Measurements from ENCODE around the gene TAF1B. TPM values are rescaled to one million over a fixed set of nuclear protein-coding genes. Genes with fewer than 3 reads are reported as not detected.

The TAF1B gene
- total RNA-seq, 1 donor: 4.8 TPM

GRCh38 chr2:9937258-9937657, 94.0 kb downstream of the TAF1B start:
- DNase-seq (ENCODE audit: low read depth in 2 of 3, low spot score in 2 of 3): no peak

- DNase-seq (ENCODE audit: low read depth in 2 of 3, low spot score in 2 of 3): no peak
Measured at GRCh38 chr2:9937968-9938367, 94.7 kb downstream of the TAF1B start.

- no peak for DNase-seq (ENCODE audit: low read depth in 2 of 3, low spot score in 2 of 3)
Measured at GRCh38 chr2:9939587-9940485, 96.6 kb downstream of the TAF1B start.

- DNase-seq (ENCODE audit: low read depth in 2 of 3, low spot score in 2 of 3): no peak
Measured at GRCh38 chr2:9941196-9941995, 98.1 kb downstream of the TAF1B start.

GRCh38 chr2:9941996-9942390, 98.7 kb downstream of the TAF1B start:
- no peak for DNase-seq (ENCODE audit: low read depth in 2 of 3, low spot score in 2 of 3)

- no peak for DNase-seq (ENCODE audit: low read depth in 2 of 3, low spot score in 2 of 3)
Measured at GRCh38 chr2:9944330-9944758, 101.1 kb downstream of the TAF1B start.

GRCh38 chr2:9945596-9945995, 102.3 kb downstream of the TAF1B start:
- no peak for DNase-seq (ENCODE audit: low read depth in 2 of 3, low spot score in 2 of 3)

- no peak for DNase-seq (ENCODE audit: low read depth in 2 of 3, low spot score in 2 of 3)
Measured at GRCh38 chr2:9946076-9946475, 102.8 kb downstream of the TAF1B start.

- DNase-seq (ENCODE audit: low read depth in 2 of 3, low spot score in 2 of 3): no peak
Measured at GRCh38 chr2:9946818-9947217, 103.5 kb downstream of the TAF1B start.

- DNase-seq (ENCODE audit: low read depth in 2 of 3, low spot score in 2 of 3): no peak
Measured at GRCh38 chr2:9948721-9949120, 105.4 kb downstream of the TAF1B start.

- no peak for DNase-seq (ENCODE audit: low read depth in 2 of 3, low spot score in 2 of 3)
Measured at GRCh38 chr2:9949239-9949991, 106.1 kb downstream of the TAF1B start.

- no peak for DNase-seq (ENCODE audit: low read depth in 2 of 3, low spot score in 2 of 3)
Measured at GRCh38 chr2:9949992-9950520, 106.8 kb downstream of the TAF1B start.

GRCh38 chr2:9950521-9951271, 107.4 kb downstream of the TAF1B start:
- DNase-seq (ENCODE audit: low read depth in 2 of 3, low spot score in 2 of 3): peak in 2 of 3 donors; percentile 47 to 64

- no peak for DNase-seq (ENCODE audit: low read depth in 2 of 3, low spot score in 2 of 3)
Measured at GRCh38 chr2:9951272-9951521, 107.9 kb downstream of the TAF1B start.

GRCh38 chr2:9951522-9952285, 108.4 kb downstream of the TAF1B start, which contains the start of gene GRHL1:
Gene GRHL1, plus strand, starts transcription at chr2:9951693. Its CDS starts 141 bp downstream, at chr2:9951834.
- DNase-seq (ENCODE audit: low read depth in 2 of 3, low spot score in 2 of 3): peak; percentile 83 to 93 (median 92)

GRCh38 chr2:9952286-9952737, 109.0 kb downstream of the TAF1B start:
- no peak for DNase-seq (ENCODE audit: low read depth in 2 of 3, low spot score in 2 of 3)

- DNase-seq (ENCODE audit: low read depth in 2 of 3, low spot score in 2 of 3): no peak
Measured at GRCh38 chr2:9952856-9953503, 109.7 kb downstream of the TAF1B start.

- DNase-seq (ENCODE audit: low read depth in 2 of 3, low spot score in 2 of 3): no peak
Measured at GRCh38 chr2:9954136-9954535, 110.9 kb downstream of the TAF1B start.

- no peak for DNase-seq (ENCODE audit: low read depth in 2 of 3, low spot score in 2 of 3)
Measured at GRCh38 chr2:9958057-9958456, 114.8 kb downstream of the TAF1B start.

All from hematopoietic multipotent progenitor cell (in vitro differentiated cells).